Dermis lymphatic vessel endothelial cell (primary cell): ENCODE measurements around the gene PHYHIPL. TPM values are rescaled to one million over a fixed set of nuclear protein-coding genes. Genes with fewer than 3 reads are reported as not detected.

ENCODE experiments used
- total RNA-seq: library from RNA; depleted of rRNA; stranded (reverse); fragments of >200 nt; gene quantifications from 2 replicates; pipeline ENCODE4 v1.2.1, GENCODE V29; 2014

Gene PHYHIPL
- total RNA-seq = not detected in 2 replicates

DNA sequence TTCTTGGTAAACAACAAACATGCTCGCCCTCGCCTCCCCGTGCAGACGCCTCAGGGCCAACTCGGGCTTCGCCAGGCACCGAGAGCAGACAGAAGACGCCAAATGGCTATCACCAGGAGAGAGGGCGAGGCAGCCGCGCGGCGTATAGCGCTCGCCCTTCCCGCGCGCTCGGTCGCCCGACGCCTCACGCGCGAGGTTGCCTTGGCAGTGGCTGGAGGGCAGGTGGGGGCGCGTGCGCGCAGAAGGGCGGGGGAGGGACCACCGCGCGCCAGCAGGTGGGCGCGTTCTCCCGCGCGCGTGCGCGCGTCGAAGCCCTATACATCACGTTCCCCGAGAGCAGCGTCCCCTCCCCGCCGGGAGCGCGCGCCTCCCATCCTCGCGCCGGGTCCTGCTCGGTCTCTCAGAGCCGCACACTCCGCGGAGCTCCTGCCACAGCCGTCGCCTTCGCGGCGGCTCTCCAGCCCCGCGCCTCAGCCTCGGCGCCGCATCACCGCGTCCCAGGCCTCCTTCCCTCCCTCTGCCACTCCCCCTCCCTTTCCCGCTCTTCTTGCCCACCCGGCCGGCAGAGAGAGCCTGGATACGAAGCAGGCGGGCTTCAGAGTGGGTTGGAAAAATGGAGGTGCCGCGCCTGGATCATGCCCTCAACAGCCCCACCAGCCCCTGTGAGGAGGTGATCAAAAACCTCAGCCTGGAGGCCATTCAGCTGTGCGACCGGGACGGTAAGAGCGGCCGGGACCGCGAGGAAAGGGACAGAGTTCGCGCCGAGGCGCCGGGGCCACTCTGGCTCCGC lies at the start of gene PHYHIPL:
Gene PHYHIPL, plus strand, starts transcription at position 403 of the 790 bp plus-strand sequence. Its CDS starts 211 bp downstream, at position 614.

Other genes with a start within 250 kb of the PHYHIPL start
- gene FAM13C, start 185.9 kb downstream of the PHYHIPL start, total RNA-seq = 1.3 and 1.5 TPM in 2 replicates